CD14-positive monocyte (primary cell): ENCODE measurements around the gene PROB1. TPM values are rescaled to one million over a fixed set of nuclear protein-coding genes. Genes with fewer than 3 reads are reported as not detected.
A peak's percentile ranks its signal among the peaks of the same experiment; 100 is the strongest.

Experiments
- DNase-seq, 3 donors: peaks; one replicate each; pipeline ENCODE4 v3.0.0-alpha.2; 2011 to 2022
- H2AFZ ChIP-seq: 2 replicates; pipeline ENCODE4 v1.6.0; 2012; ENCODE audit warnings: mild to moderate bottlenecking, low read depth, low read length, inconsistent platforms; ENCODE audit not compliant: insufficient read depth, poor library complexity, severe bottlenecking
- H3K27ac ChIP-seq, 2 donors: 1 replicate in 1 of 2; 2 replicates in 1 of 2; pipeline ENCODE4 v1.5.1; 2012 to 2013; ENCODE audit warnings: low read length in 2 of 2, control low read depth in 1 of 2, inconsistent platforms in 1 of 2, low read depth in 1 of 2, mild to moderate bottlenecking in 1 of 2
- H3K27me3 ChIP-seq, 2 donors: one replicate each; pipeline versions ENCODE4 v1.6.0 to v1.6.1; 2011 to 2013; ENCODE audit warnings: low read length in 2 of 2; ENCODE audit not compliant: control insufficient read depth in 2 of 2, insufficient read depth in 2 of 2
- H3K36me3 ChIP-seq, 2 donors: replicated peaks in 1 of 2; 1 replicate in 1 of 2; 2 replicates in 1 of 2; pipeline versions ENCODE4 v1.5.1 to v1.6.1; 2012 to 2013; ENCODE audit warnings: low read length in 2 of 2, control low read depth in 1 of 2, inconsistent platforms in 1 of 2, mild to moderate bottlenecking in 1 of 2; ENCODE audit not compliant: insufficient read depth in 2 of 2, control insufficient read depth in 1 of 2
- H3K4me1 ChIP-seq, 2 donors: 1 replicate in 1 of 2; 2 replicates in 1 of 2; pipeline versions ENCODE4 v1.5.1 to v1.6.1; 2012 to 2013; ENCODE audit warnings: low read length in 2 of 2, control low read depth in 1 of 2, inconsistent platforms in 1 of 2, mild to moderate bottlenecking in 1 of 2, moderate library complexity in 1 of 2; ENCODE audit not compliant: insufficient read depth in 2 of 2, control insufficient read depth in 1 of 2
- H3K4me2 ChIP-seq: replicated peaks from 2 replicates; pipeline ENCODE3; 2012; ENCODE audit warnings: low read length, moderate library complexity, mild to moderate bottlenecking; ENCODE audit not compliant: poor library complexity, severe bottlenecking; ENCODE audit errors: extremely low read depth
- H3K4me3 ChIP-seq, 3 experiments: fragments of 200-600 bp in 1 of 3; sonication (generic) in 1 of 3; replicated peaks in 1 of 3; 1 replicate in 2 of 3; 2 replicates in 1 of 3; pipeline ENCODE4 v1.5.1; 2011 to 2013; ENCODE audit warnings: low read length in 3 of 3, mild to moderate bottlenecking in 3 of 3, control low read depth in 2 of 3, low read depth in 2 of 3, inconsistent platforms in 1 of 3, moderate library complexity in 1 of 3
- H3K79me2 ChIP-seq: 2 replicates; pipeline ENCODE4 v1.6.0; 2012; ENCODE audit warnings: mild to moderate bottlenecking, control low read depth, inconsistent platforms, low read length, moderate library complexity; ENCODE audit not compliant: insufficient read depth
- H3K9ac ChIP-seq: 2 replicates; pipeline ENCODE4 v1.6.0; 2017; ENCODE audit warnings: low read length, mild to moderate bottlenecking; ENCODE audit not compliant: insufficient read depth, poor library complexity, severe bottlenecking
- H3K9me3 ChIP-seq, 2 donors: replicated peaks in 1 of 2; 1 replicate in 1 of 2; 2 replicates in 1 of 2; pipeline versions ENCODE4 v1.5.1 to v1.6.1; 2012 to 2013; ENCODE audit warnings: low read length in 2 of 2, control low read depth in 1 of 2; ENCODE audit not compliant: control insufficient read depth in 1 of 2, insufficient read depth in 1 of 2
- H4K20me1 ChIP-seq: 2 replicates; pipeline ENCODE4 v1.6.0; 2012; ENCODE audit warnings: mild to moderate bottlenecking, low read length, control low read depth, moderate library complexity; ENCODE audit not compliant: insufficient read depth
- H3K27ac Mint-ChIP-seq, 7 donors: one replicate each; pipeline ENCODE4 v1.8.0; 2020; ENCODE audit warnings: mild to moderate bottlenecking in 7 of 7, mixed read lengths in 7 of 7, moderate library complexity in 6 of 7, inconsistent platforms in 2 of 7
- H3K27me3 Mint-ChIP-seq, 3 donors: one replicate each; pipeline ENCODE4 v1.8.0; 2021 to 2022; ENCODE audit warnings: low read depth in 3 of 3, mild to moderate bottlenecking in 3 of 3, mixed read lengths in 3 of 3, moderate library complexity in 3 of 3, inconsistent platforms in 1 of 3
- H3K36me3 Mint-ChIP-seq, 2 donors: one replicate each; pipeline ENCODE4 v1.8.0; 2020; ENCODE audit warnings: mixed read lengths in 2 of 2, inconsistent platforms in 1 of 2, mild to moderate bottlenecking in 1 of 2
- H3K4me1 Mint-ChIP-seq: one replicate; pipeline ENCODE4 v1.8.0; 2020; ENCODE audit warnings: mild to moderate bottlenecking, mixed read lengths
- H3K4me3 Mint-ChIP-seq, 2 donors: one replicate each; pipeline ENCODE4 v1.8.0; 2020; ENCODE audit warnings: mild to moderate bottlenecking in 2 of 2, mixed read lengths in 2 of 2, moderate library complexity in 1 of 2
- H3K9me3 Mint-ChIP-seq, 7 donors: one replicate each; pipeline ENCODE4 v1.8.0; 2020 to 2022; ENCODE audit warnings: mixed read lengths in 7 of 7, mild to moderate bottlenecking in 6 of 7, moderate library complexity in 6 of 7, inconsistent platforms in 2 of 7
- CTCF ChIP-seq: fragments of 200-600 bp; IDR thresholded peaks from one replicate; pipeline ENCODE4 v1.8.0; 2022; ENCODE audit warnings: antibody characterized with exemption, mild to moderate bottlenecking
- WGBS: methylation state at CpG from one replicate; pipeline ENCODE4 v1.1.5; 2013; ENCODE audit warnings: missing lambda C conversion rate; ENCODE audit not compliant: insufficient coverage; 5-methylcytosine and 5-hydroxymethylcytosine counted together
- intact Hi-C, 2 donors: fragments of 100-400 bp; cut with micrococcal nuclease; formaldehyde crosslinking; loops; one replicate each; pipeline versions ENCODE4 v1.15.0 to v1.15.1; 2023
- polyA plus RNA-seq, 3 donors: library from polyadenylated mRNA; depleted of rRNA in 1 of 3; unstranded in 2 of 3; stranded (reverse) in 1 of 3; fragments of 300-500 nt in 2 of 3; fragments of >200 nt in 1 of 3; fragmentation: Illumina TruSeq in 2 of 3; gene quantifications; 1 replicate in 2 of 3; 2 replicates in 1 of 3; pipeline ENCODE4 v1.2.3, GENCODE V29; 2012 to 2021

Gene PROB1
- polyA plus RNA-seq, 3 donors, result 0.05 to 0.11 TPM; not detected in 1

- intact Hi-C loops, result no loop called here
- no peak for TF ChIP-seq CTCF
- no peak overlapping the region for H3K9ac ChIP-seq
- no peak overlapping the region for H3K4me2 ChIP-seq
- no peak overlapping the region for H3K4me3 ChIP-seq
- Mint-ChIP-seq H3K9me3 (no peaks in the 10 kb centered on the region), H3K4me1 (peaks cover 23% of the 10 kb centered on the region), H3K27me3 (peaks cover 0 to 12% (median under 1%) of the 10 kb centered on the region in 3 donors), H3K4me3 (no peak overlapping the region), H3K27ac (peak overlapping the region in 1 of 7 donors; percentile 27), H3K36me3 (peaks cover under 1 to 1% of the 10 kb centered on the region in 2 donors)
- no peak overlapping the region for H3K27ac ChIP-seq
- DNase-seq, result no peak
- H3K4me1 ChIP-seq, result peaks cover 19 to 23% of the 10 kb centered on the region in 2 donors
- no peaks in the 10 kb centered on the region for H3K27me3 ChIP-seq
- no peak overlapping the region for H2AFZ ChIP-seq
- H3K36me3 ChIP-seq, result no peaks in the 10 kb centered on the region
- 91% methylated on average over 20 of the region's 28 CpGs for WGBS
- H3K79me2 ChIP-seq, result no peaks in the 10 kb centered on the region
- H4K20me1 ChIP-seq, result no peaks in the 10 kb centered on the region
- no peaks in the 10 kb centered on the region for H3K9me3 ChIP-seq
These were observed 12.8 kb downstream of the PROB1 start for GRCh38 chr5:139381837-139382761.

DNA sequence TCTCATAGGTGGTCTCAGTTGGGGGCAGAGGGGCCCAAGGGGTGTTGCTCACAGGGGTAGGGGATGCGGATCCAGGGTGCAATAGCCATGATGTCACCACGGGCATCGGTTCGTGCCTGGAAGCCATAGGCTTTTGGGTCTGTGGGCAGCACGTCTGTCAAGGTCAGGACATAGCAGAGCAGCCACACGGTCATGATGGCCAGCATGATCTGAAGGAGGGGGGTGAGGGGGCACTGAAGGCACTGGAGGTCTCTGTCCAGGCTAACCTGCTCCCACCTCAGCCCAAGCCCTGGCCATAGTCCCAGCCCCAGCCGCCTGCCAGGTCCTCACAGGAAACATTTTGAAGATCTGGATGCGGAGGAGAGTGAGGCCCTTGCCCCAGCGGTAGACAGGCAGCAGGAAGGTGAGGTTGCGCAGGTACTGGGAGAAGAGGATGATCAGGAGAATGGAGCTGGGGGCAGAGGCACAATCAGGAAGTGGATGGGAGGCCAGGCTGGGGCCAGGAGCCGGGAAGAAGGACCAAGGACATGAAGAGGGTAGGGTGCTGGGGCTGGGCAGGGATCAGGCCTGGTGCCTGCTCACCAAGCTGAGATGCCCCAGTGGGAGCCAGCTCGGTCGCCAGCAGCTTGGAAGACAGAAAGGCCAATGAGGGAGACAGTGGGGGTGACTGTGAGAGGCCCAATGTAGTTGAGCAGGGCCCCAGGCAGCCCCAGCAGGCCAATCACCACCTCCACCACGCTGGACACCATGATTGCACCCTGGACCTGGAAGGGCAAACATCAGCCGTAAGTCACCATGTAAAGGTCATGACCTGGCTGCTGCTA, 15.1 kb downstream of the PROB1 start:
- Mint-ChIP-seq H3K4me1 (peaks cover 7% of the 10 kb centered on the region), H3K36me3 (peaks cover 1 to 8% of the 10 kb centered on the region in 2 donors), H3K9me3 (peaks cover 0 to 2% (median 0%) of the 10 kb centered on the region in 7 donors), H3K4me3 (no peak overlapping the region), H3K27ac (no peak overlapping the region), H3K27me3 (peaks cover 0 to 12% (median 0%) of the 10 kb centered on the region in 3 donors)
- Histone ChIP-seq H3K27me3 (no peaks in the 10 kb centered on the region), H3K9me3 (no peaks in the 10 kb centered on the region), H3K36me3 (no peaks in the 10 kb centered on the region), H3K9ac (no peak overlapping the region), H3K27ac (no peak overlapping the region), H4K20me1 (no peaks in the 10 kb centered on the region), H3K79me2 (no peaks in the 10 kb centered on the region), H2AFZ (no peak overlapping the region), H3K4me2 (no peak overlapping the region), H3K4me3 (no peak overlapping the region), H3K4me1 (peaks cover 5 to 6% of the 10 kb centered on the region in 2 donors)
- intact Hi-C loops, result no loop called here
- WGBS, result 91% methylated on average over 6 of the region's 15 CpGs
- TF ChIP-seq CTCF, result no peak
- DNase-seq, result no peak
